HTERT RPE-1 (cell line): ENCODE data around the gene SEPTIN10.

ENCODE experiments used
- in situ Hi-C: fragments of 300-500 bp; cut with MboI; formaldehyde crosslinking; loops from 4 replicates; pipeline ENCODE4 v1.14.3; 2020; ENCODE audit warnings: low sequenced_read_pairs

SEPTIN10 gene

GRCh38 chr2:109501461-109501860, 112.3 kb downstream of the SEPTIN10 start:
- in situ Hi-C loops = no loop called here

GRCh38 chr2:109500910-109501309, 112.9 kb downstream of the SEPTIN10 start:
- in situ Hi-C loops = no loop called here

GRCh38 chr2:109499566-109499965, 114.2 kb downstream of the SEPTIN10 start:
- in situ Hi-C loops = no loop called here

GRCh38 chr2:109498906-109499305, 114.9 kb downstream of the SEPTIN10 start:
- in situ Hi-C loops = no loop called here

- in situ Hi-C loops = no loop called here
Measured at GRCh38 chr2:109497911-109498870, 115.6 kb downstream of the SEPTIN10 start.

GRCh38 chr2:109497463-109497862, 116.3 kb downstream of the SEPTIN10 start:
- in situ Hi-C loops = no loop called here

- in situ Hi-C loops = no loop called here
Measured at GRCh38 chr2:109494351-109494750, 119.4 kb downstream of the SEPTIN10 start.

- in situ Hi-C loops = no loop called here
Measured at GRCh38 chr2:109493176-109493935, 120.4 kb downstream of the SEPTIN10 start.
